ENCODE data around the gene TSPAN9. TPM values are rescaled to one million over a fixed set of nuclear protein-coding genes. Genes with fewer than 3 reads are reported as not detected.

Gene TSPAN9
- total RNA-seq, 3 donors from 2014 or later: 16.8 to 44.9 (median 36.9) TPM

GRCh38 chr12:3243376-3244084 is 166.4 kb downstream of the TSPAN9 start:
- H3K4me3 ChIP-seq: no peak overlapping the region
- H3K27ac ChIP-seq: no peak overlapping the region
- TF ChIP-seq POLR2AphosphoS5 (IDR thresholded peaks at IDR 0.05): no peak
- TF ChIP-seq POLR2A (IDR thresholded peaks at IDR 0.05): no peak
- TF ChIP-seq CTCF (IDR thresholded peaks at IDR 0.05): no peak
- no peak for DNase-seq (ENCODE audit: low spot score in 2 of 2)
- no peaks in the 10 kb centered on the region for H3K4me1 ChIP-seq
- intact Hi-C loops (cut with DNase I; ENCODE audit: low total_unique reads): no loop called here
- no peaks in the 10 kb centered on the region for H3K36me3 ChIP-seq
- H3K9me3 ChIP-seq: no peaks in the 10 kb centered on the region
- no peaks in the 10 kb centered on the region for H3K27me3 ChIP-seq

- Histone ChIP-seq H3K4me1 (no peaks in the 10 kb centered on the region), H3K9me3 (no peaks in the 10 kb centered on the region), H3K27me3 (no peaks in the 10 kb centered on the region), H3K4me3 (no peak overlapping the region), H3K36me3 (no peaks in the 10 kb centered on the region), H3K27ac (no peak overlapping the region)
- intact Hi-C loops (cut with DNase I; ENCODE audit: low total_unique reads): no loop called here
- TF ChIP-seq POLR2A (IDR thresholded peaks at IDR 0.05): no peak
- no peak for TF ChIP-seq CTCF (IDR thresholded peaks at IDR 0.05)
- TF ChIP-seq POLR2AphosphoS5 (IDR thresholded peaks at IDR 0.05): no peak
- no peak for DNase-seq (ENCODE audit: low spot score in 2 of 2)
Measured at GRCh38 chr12:3244219-3244750, 167.1 kb downstream of the TSPAN9 start.

- Histone ChIP-seq H3K36me3 (no peaks in the 10 kb centered on the region), H3K4me3 (no peak overlapping the region), H3K4me1 (no peaks in the 10 kb centered on the region), H3K27me3 (no peaks in the 10 kb centered on the region), H3K27ac (peak overlapping the region in 1 of 2 donors; percentile 12), H3K9me3 (no peaks in the 10 kb centered on the region)
- intact Hi-C loops (cut with DNase I; ENCODE audit: low total_unique reads): loop anchor here (5.0 kb wide), 1 partner anchor 991 kb away; no protein-coding TSS in a partner anchor
- no peak for DNase-seq (ENCODE audit: low spot score in 2 of 2)
- no peak for TF ChIP-seq POLR2AphosphoS5 (IDR thresholded peaks at IDR 0.05)
- no peak for TF ChIP-seq POLR2A (IDR thresholded peaks at IDR 0.05)
- no peak for TF ChIP-seq CTCF (IDR thresholded peaks at IDR 0.05)
Measured at GRCh38 chr12:3246253-3246652, 169.1 kb downstream of the TSPAN9 start.

GRCh38 chr12:3247077-3247476 is 169.9 kb downstream of the TSPAN9 start:
- no peaks in the 10 kb centered on the region for H3K9me3 ChIP-seq
- no peak overlapping the region for H3K4me3 ChIP-seq
- intact Hi-C loops (cut with DNase I; ENCODE audit: low total_unique reads): loop anchor here (5.0 kb wide), 1 partner anchor 990 kb away; no protein-coding TSS in a partner anchor
- H3K27me3 ChIP-seq: no peaks in the 10 kb centered on the region
- TF ChIP-seq POLR2AphosphoS5 (IDR thresholded peaks at IDR 0.05) (no peak), POLR2A (IDR thresholded peaks at IDR 0.05) (no peak), CTCF (IDR thresholded peaks at IDR 0.05) (no peak)
- H3K27ac ChIP-seq: no peak overlapping the region
- H3K36me3 ChIP-seq: no peaks in the 10 kb centered on the region
- DNase-seq (ENCODE audit: low spot score in 2 of 2): no peak
- peaks cover 0 to 2% of the 10 kb centered on the region in 2 donors for H3K4me1 ChIP-seq

- H3K4me3 ChIP-seq: no peak overlapping the region
- H3K9me3 ChIP-seq: no peaks in the 10 kb centered on the region
- intact Hi-C loops (cut with DNase I; ENCODE audit: low total_unique reads): loop anchor here (5.0 kb wide), 1 partner anchor 990 kb away; no protein-coding TSS in a partner anchor
- TF ChIP-seq POLR2A (IDR thresholded peaks at IDR 0.05) (no peak), POLR2AphosphoS5 (IDR thresholded peaks at IDR 0.05) (no peak), CTCF (IDR thresholded peaks at IDR 0.05) (no peak)
- H3K27me3 ChIP-seq: no peaks in the 10 kb centered on the region
- no peak overlapping the region for H3K27ac ChIP-seq
- peaks cover 0 to 6% of the 10 kb centered on the region in 2 donors for H3K4me1 ChIP-seq
- DNase-seq (ENCODE audit: low spot score in 2 of 2): no peak
- no peaks in the 10 kb centered on the region for H3K36me3 ChIP-seq
Measured at GRCh38 chr12:3247629-3248161, 170.5 kb downstream of the TSPAN9 start.
